CD8-positive, alpha-beta memory T cell (primary cell): ENCODE data around the gene FAM241B. TPM values are rescaled to one million over a fixed set of nuclear protein-coding genes. Genes with fewer than 3 reads are reported as not detected.

Experiments
- CTCF ChIA-PET: fragments of 350-600 bp; sonication (Branson Sonifier 250); formaldehyde crosslinking; loops from one replicate; lab custom pipeline; 2021; ENCODE audit warnings: antibody characterized with exemption; lab: Charles Lee
- POLR2A ChIA-PET: fragments of 350-600 bp; sonication (Branson Sonifier 250); formaldehyde crosslinking; loops from one replicate; lab custom pipeline; 2021; ENCODE audit warnings: antibody characterized with exemption; lab: Charles Lee
- DNase-seq, 5 donors: peaks; one replicate each; pipeline versions ENCODE4 v3.0.0 to v3.0.0-alpha.2; 2020 to 2022; ENCODE audit warnings: mixed read lengths in 1 of 5
- H3K27ac ChIP-seq: one replicate; pipeline ENCODE4 v1.7.0; 2013; ENCODE audit warnings: low read depth, mild to moderate bottlenecking, low read length, moderate library complexity
- H3K27me3 ChIP-seq: 2 replicates; pipeline ENCODE4 v1.7.0; 2013; ENCODE audit warnings: low read length, mild to moderate bottlenecking; ENCODE audit not compliant: insufficient read depth, poor library complexity, severe bottlenecking
- H3K36me3 ChIP-seq: 2 replicates; pipeline ENCODE4 v1.7.0; 2013; ENCODE audit warnings: mild to moderate bottlenecking, low read length, moderate library complexity; ENCODE audit not compliant: insufficient read depth
- H3K4me1 ChIP-seq: 2 replicates; pipeline ENCODE4 v1.7.0; 2013; ENCODE audit warnings: mild to moderate bottlenecking, low read length, moderate library complexity; ENCODE audit not compliant: insufficient read depth
- H3K4me3 ChIP-seq: 2 replicates; pipeline ENCODE4 v1.7.0; 2013; ENCODE audit warnings: mild to moderate bottlenecking, low read length
- H3K9me3 ChIP-seq: 2 replicates; pipeline ENCODE4 v1.7.0; 2013; ENCODE audit warnings: mild to moderate bottlenecking, low read length
- H3K27ac Mint-ChIP-seq, 8 donors: one replicate each; pipeline ENCODE4 v1.8.0; 2020 to 2021; ENCODE audit warnings: mixed read lengths in 8 of 8, mild to moderate bottlenecking in 6 of 8, inconsistent platforms in 3 of 8, moderate library complexity in 3 of 8
- H3K27me3 Mint-ChIP-seq, 2 donors: one replicate each; pipeline ENCODE4 v1.8.0; 2020 to 2021; ENCODE audit warnings: mixed read lengths in 2 of 2, mild to moderate bottlenecking in 1 of 2, moderate library complexity in 1 of 2
- H3K36me3 Mint-ChIP-seq, 3 donors: one replicate each; pipeline ENCODE4 v1.8.0; 2020 to 2021; ENCODE audit warnings: mixed read lengths in 3 of 3, inconsistent platforms in 1 of 3, mild to moderate bottlenecking in 1 of 3
- H3K4me1 Mint-ChIP-seq, 3 donors: one replicate each; pipeline ENCODE4 v1.8.0; 2020 to 2021; ENCODE audit warnings: mixed read lengths in 3 of 3, inconsistent platforms in 1 of 3, mild to moderate bottlenecking in 1 of 3
- H3K4me3 Mint-ChIP-seq, 7 donors: one replicate each; pipeline ENCODE4 v1.8.0; 2020 to 2021; ENCODE audit warnings: mixed read lengths in 7 of 7, mild to moderate bottlenecking in 6 of 7, moderate library complexity in 4 of 7, inconsistent platforms in 2 of 7
- H3K9me3 Mint-ChIP-seq, 5 donors: one replicate each; pipeline ENCODE4 v1.8.0; 2020 to 2022; ENCODE audit warnings: mixed read lengths in 5 of 5, mild to moderate bottlenecking in 3 of 5, moderate library complexity in 2 of 5, inconsistent platforms in 1 of 5
- polyA plus RNA-seq: library from polyadenylated mRNA; unstranded; fragments of 300-500 nt; fragmentation: Illumina TruSeq; gene quantifications from one replicate; pipeline ENCODE4 v1.2.3, GENCODE V29; 2021
- total RNA-seq, 2 experiments: library from RNA; stranded (reverse); gene quantifications; one replicate each; pipeline ENCODE4 v1.2.3, GENCODE V29; 2021

Gene FAM241B
- total and polyA plus RNA-seq, 3 experiments from 2014 or later, result 10.6 to 11.8 (median 10.8) TPM

- ChIA-PET CTCF (no interaction called here), POLR2A (no interaction called here)
- Mint-ChIP-seq H3K27ac (no peak overlapping the region), H3K4me1 (no peaks in the 10 kb centered on the region), H3K4me3 (no peak overlapping the region), H3K36me3 (no peaks in the 10 kb centered on the region), H3K27me3 (peaks cover 5 to 38% of the 10 kb centered on the region in 2 donors), H3K9me3 (no peaks in the 10 kb centered on the region)
- no peaks in the 10 kb centered on the region for H3K36me3 ChIP-seq
- H3K27ac ChIP-seq, result no peak overlapping the region
- no peak for DNase-seq
- no peaks in the 10 kb centered on the region for H3K27me3 ChIP-seq
- H3K9me3 ChIP-seq, result no peaks in the 10 kb centered on the region
- H3K4me3 ChIP-seq, result no peak overlapping the region
- H3K4me1 ChIP-seq, result no peaks in the 10 kb centered on the region
These were observed 29.4 kb downstream of the FAM241B start for GRCh38 chr10:69659241-69660038.

- Histone ChIP-seq H3K4me3 (no peak overlapping the region), H3K9me3 (no peaks in the 10 kb centered on the region), H3K27ac (no peak overlapping the region), H3K4me1 (no peaks in the 10 kb centered on the region), H3K36me3 (no peaks in the 10 kb centered on the region), H3K27me3 (no peaks in the 10 kb centered on the region)
- H3K4me1 Mint-ChIP-seq, result no peaks in the 10 kb centered on the region
- ChIA-PET POLR2A (no interaction called here), CTCF (no interaction called here)
- H3K36me3 Mint-ChIP-seq, result no peaks in the 10 kb centered on the region
- no peak overlapping the region for H3K27ac Mint-ChIP-seq
- DNase-seq, result no peak
- H3K9me3 Mint-ChIP-seq, result no peaks in the 10 kb centered on the region
- peaks cover 8 to 36% of the 10 kb centered on the region in 2 donors for H3K27me3 Mint-ChIP-seq
- H3K4me3 Mint-ChIP-seq, result no peak overlapping the region
These were observed 30.2 kb downstream of the FAM241B start for GRCh38 chr10:69660296-69660695.

- Mint-ChIP-seq H3K4me3 (no peak overlapping the region), H3K9me3 (no peaks in the 10 kb centered on the region), H3K4me1 (no peaks in the 10 kb centered on the region), H3K27me3 (peaks cover 17 to 42% of the 10 kb centered on the region in 2 donors), H3K27ac (no peak overlapping the region), H3K36me3 (no peaks in the 10 kb centered on the region)
- ChIA-PET CTCF (no interaction called here), POLR2A (no interaction called here)
- Histone ChIP-seq H3K9me3 (no peaks in the 10 kb centered on the region), H3K27ac (no peak overlapping the region), H3K4me1 (no peaks in the 10 kb centered on the region), H3K36me3 (no peaks in the 10 kb centered on the region), H3K4me3 (no peak overlapping the region), H3K27me3 (no peaks in the 10 kb centered on the region)
- DNase-seq, result no peak
These were observed 31.5 kb downstream of the FAM241B start for GRCh38 chr10:69661414-69662172.

GRCh38 chr10:69662173-69662877 is 32.3 kb downstream of the FAM241B start:
- Mint-ChIP-seq H3K9me3 (no peaks in the 10 kb centered on the region), H3K4me1 (no peaks in the 10 kb centered on the region), H3K27ac (no peak overlapping the region), H3K27me3 (peaks cover 18 to 44% of the 10 kb centered on the region in 2 donors), H3K4me3 (no peak overlapping the region), H3K36me3 (no peaks in the 10 kb centered on the region)
- H3K27me3 ChIP-seq, result no peaks in the 10 kb centered on the region
- H3K36me3 ChIP-seq, result no peaks in the 10 kb centered on the region
- no peak overlapping the region for H3K27ac ChIP-seq
- H3K4me3 ChIP-seq, result no peak overlapping the region
- H3K9me3 ChIP-seq, result no peaks in the 10 kb centered on the region
- POLR2A ChIA-PET, result no interaction called here
- DNase-seq, result no peak
- H3K4me1 ChIP-seq, result no peaks in the 10 kb centered on the region
- CTCF ChIA-PET, result no interaction called here

GRCh38 chr10:69662901-69663300 is 32.9 kb downstream of the FAM241B start:
- H3K4me1 Mint-ChIP-seq, result no peaks in the 10 kb centered on the region
- CTCF ChIA-PET, result no interaction called here

GRCh38 chr10:69663369-69663947 is 33.4 kb downstream of the FAM241B start:
- no peaks in the 10 kb centered on the region for H3K36me3 Mint-ChIP-seq
- H3K4me1 Mint-ChIP-seq, result no peaks in the 10 kb centered on the region
- no peaks in the 10 kb centered on the region for H3K9me3 Mint-ChIP-seq
- no peaks in the 10 kb centered on the region for H3K27me3 ChIP-seq
- CTCF ChIA-PET, result no interaction called here
- no peaks in the 10 kb centered on the region for H3K36me3 ChIP-seq
- H3K4me3 Mint-ChIP-seq, result no peak overlapping the region
- POLR2A ChIA-PET, result interaction anchor here (0.6 kb wide), 1 partner anchor 12 kb away, joined by 3 read pairs; no protein-coding TSS in a partner anchor
- no peaks in the 10 kb centered on the region for H3K9me3 ChIP-seq
- H3K27me3 Mint-ChIP-seq, result peaks cover 16 to 42% of the 10 kb centered on the region in 2 donors
- H3K27ac ChIP-seq, result no peak overlapping the region
- no peak overlapping the region for H3K27ac Mint-ChIP-seq
- H3K4me1 ChIP-seq, result no peaks in the 10 kb centered on the region
- DNase-seq, result no peak
- no peak overlapping the region for H3K4me3 ChIP-seq

More at GRCh38 chr10:69662901-69663300, 32.9 kb downstream of the FAM241B start:
- no peak overlapping the region for H3K27ac ChIP-seq
- H3K9me3 Mint-ChIP-seq, result no peaks in the 10 kb centered on the region
- H3K4me3 ChIP-seq, result no peak overlapping the region
- no peaks in the 10 kb centered on the region for H3K36me3 ChIP-seq
- H3K4me3 Mint-ChIP-seq, result no peak overlapping the region
- no peak for DNase-seq
- H3K36me3 Mint-ChIP-seq, result no peaks in the 10 kb centered on the region
- peaks cover 16 to 42% of the 10 kb centered on the region in 2 donors for H3K27me3 Mint-ChIP-seq
- no peaks in the 10 kb centered on the region for H3K4me1 ChIP-seq
- H3K27ac Mint-ChIP-seq, result no peak overlapping the region
- H3K9me3 ChIP-seq, result no peaks in the 10 kb centered on the region
- no peaks in the 10 kb centered on the region for H3K27me3 ChIP-seq
- POLR2A ChIA-PET, result no interaction called here

GRCh38 chr10:69665474-69666320 is 35.6 kb downstream of the FAM241B start:
- POLR2A ChIA-PET, result no interaction called here
- H3K9me3 ChIP-seq, result no peaks in the 10 kb centered on the region
- DNase-seq, result no peak
- Mint-ChIP-seq H3K36me3 (no peaks in the 10 kb centered on the region), H3K27me3 (peaks cover 31 to 49% of the 10 kb centered on the region in 2 donors), H3K4me3 (no peak overlapping the region), H3K27ac (no peak overlapping the region), H3K4me1 (no peaks in the 10 kb centered on the region), H3K9me3 (peaks cover 0 to under 1% (median 0%) of the 10 kb centered on the region in 5 donors)
- no peaks in the 10 kb centered on the region for H3K36me3 ChIP-seq
- CTCF ChIA-PET, result no interaction called here
- no peaks in the 10 kb centered on the region for H3K27me3 ChIP-seq
- no peaks in the 10 kb centered on the region for H3K4me1 ChIP-seq
- H3K27ac ChIP-seq, result no peak overlapping the region
- H3K4me3 ChIP-seq, result no peak overlapping the region
